Karpas-422 (cell line): ENCODE measurements around the gene USP10. TPM values are rescaled to one million over a fixed set of nuclear protein-coding genes. Genes with fewer than 3 reads are reported as not detected.
A peak's percentile ranks its signal among the peaks of the same experiment; 100 is the strongest.

Source experiments
- DNase-seq: peaks from one replicate; pipeline ENCODE4 v3.0.0-alpha.2; 2015
- H2AFZ ChIP-seq: fragments of 200-600 bp; sonication (generic); 2 replicates; pipeline ENCODE4 v1.6.1; 2014; ENCODE audit warnings: antibody characterized with exemption, low read length, mixed read lengths
- H3K27ac ChIP-seq: fragments of 200-600 bp; sonication (generic); 2 replicates; pipeline ENCODE4 v1.5.1; 2014; ENCODE audit warnings: mild to moderate bottlenecking, low read length, moderate library complexity
- H3K27me3 ChIP-seq: fragments of 200-600 bp; sonication (generic); 2 replicates; pipeline ENCODE4 v1.6.1; 2014; ENCODE audit warnings: low read length, mixed read lengths
- H3K36me3 ChIP-seq: fragments of 200-600 bp; sonication (generic); 2 replicates; pipeline ENCODE4 v1.6.1; 2014; ENCODE audit warnings: low read length, mixed read lengths; ENCODE audit not compliant: insufficient read depth
- H3K4me1 ChIP-seq: fragments of 200-600 bp; sonication (generic); 2 replicates; pipeline ENCODE4 v1.6.1; 2014; ENCODE audit warnings: mild to moderate bottlenecking, low read length, mixed read lengths
- H3K4me2 ChIP-seq: fragments of 200-600 bp; sonication (generic); 2 replicates; pipeline ENCODE4 v1.6.1; 2014; ENCODE audit warnings: low read length, low read depth, mild to moderate bottlenecking; ENCODE audit not compliant: poor library complexity, severe bottlenecking
- H3K4me3 ChIP-seq: fragments of 200-600 bp; sonication (generic); 2 replicates; pipeline ENCODE4 v1.5.1; 2014; ENCODE audit warnings: mild to moderate bottlenecking, antibody characterized with exemption, low read length, mixed read lengths
- H3K79me2 ChIP-seq: fragments of 200-600 bp; sonication (generic); 2 replicates; pipeline ENCODE4 v1.6.1; 2014; ENCODE audit warnings: mild to moderate bottlenecking, low read length, mixed read lengths
- H3K9ac ChIP-seq: fragments of 200-600 bp; sonication (generic); 2 replicates; pipeline ENCODE4 v1.6.0; 2014; ENCODE audit warnings: low read length
- H3K9me2 ChIP-seq: fragments of 200-600 bp; sonication (generic), shearing (Covaris generic); replicated peaks from 2 replicates; pipeline ENCODE4 v1.6.0; 2014; ENCODE audit warnings: mild to moderate bottlenecking, low read length, moderate library complexity; ENCODE audit not compliant: insufficient read depth
- H3K9me3 ChIP-seq: fragments of 300-700, 200-600 bp; sonication (generic); 2 replicates; pipeline ENCODE4 v1.6.1; 2014; ENCODE audit warnings: low read length, mixed read lengths
- H4K20me1 ChIP-seq: fragments of 200-600 bp; sonication (generic); 2 replicates; pipeline ENCODE4 v1.6.1; 2014; ENCODE audit warnings: mild to moderate bottlenecking, antibody characterized with exemption, low read length, low read depth; ENCODE audit not compliant: insufficient read depth
- total RNA-seq: library from RNA; depleted of rRNA; stranded (reverse); fragments of >200 nt; shearing (Covaris generic); gene quantifications from 2 replicates; pipeline ENCODE4 v1.2.3, GENCODE V29; 2014; ENCODE audit warnings: low replicate concordance

USP10 gene
- total RNA-seq, 1 experiment from 2014 or later, result 79.9 TPM

DNA sequence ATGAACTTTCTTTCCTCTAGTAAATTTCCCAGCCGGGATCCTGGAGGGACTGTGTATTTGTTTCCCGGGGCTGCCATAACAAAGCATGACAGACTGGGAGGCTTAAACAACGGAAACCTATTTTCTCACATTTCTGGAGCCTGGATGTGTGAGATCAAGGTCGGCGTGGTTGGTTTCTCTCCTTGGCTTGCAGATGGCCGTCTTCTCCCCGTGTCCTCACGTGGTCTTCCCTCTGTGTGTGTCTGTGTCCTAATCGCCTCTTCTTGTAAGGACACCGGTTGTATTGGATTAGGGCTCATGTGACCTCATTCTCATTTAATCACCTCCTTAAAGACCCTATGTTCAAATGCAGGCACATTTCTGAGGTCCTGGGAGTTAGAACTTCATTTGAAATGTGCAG, 22.0 kb upstream of the USP10 start:
- H4K20me1 ChIP-seq, result no peaks in the 10 kb centered on the region
- no peaks in the 10 kb centered on the region for H3K9me2 ChIP-seq
- H3K79me2 ChIP-seq, result no peaks in the 10 kb centered on the region
- no peak overlapping the region for H3K4me3 ChIP-seq
- H2AFZ ChIP-seq, result no peak overlapping the region
- no peaks in the 10 kb centered on the region for H3K36me3 ChIP-seq
- H3K4me1 ChIP-seq, result peaks cover 10% of the 10 kb centered on the region
- no peak overlapping the region for H3K9ac ChIP-seq
- H3K27me3 ChIP-seq, result no peaks in the 10 kb centered on the region
- H3K27ac ChIP-seq, result no peak overlapping the region
- no peak overlapping the region for H3K4me2 ChIP-seq
- H3K9me3 ChIP-seq, result no peaks in the 10 kb centered on the region
- DNase-seq, result no peak

DNA sequence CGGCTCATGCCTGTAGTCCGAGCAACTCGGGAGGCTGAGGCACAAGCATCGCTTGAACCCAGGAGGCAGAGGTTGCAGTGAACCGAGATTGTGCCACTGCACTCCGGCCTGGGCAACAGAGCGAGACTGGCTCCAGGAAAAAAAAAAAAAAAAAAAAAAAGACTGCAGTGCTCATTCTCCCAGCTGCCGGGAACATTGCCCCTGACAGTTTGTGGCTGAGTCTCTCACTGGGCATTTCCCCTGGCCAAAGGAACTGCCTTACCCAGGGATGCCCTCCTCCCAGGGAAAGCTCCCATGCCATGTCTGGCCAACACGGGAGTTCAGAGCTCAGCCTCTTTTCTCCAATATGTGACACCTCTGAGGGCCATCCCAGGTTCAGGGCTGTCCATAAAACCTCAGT, 21.3 kb upstream of the USP10 start:
- no peak overlapping the region for H3K4me2 ChIP-seq

DNA sequence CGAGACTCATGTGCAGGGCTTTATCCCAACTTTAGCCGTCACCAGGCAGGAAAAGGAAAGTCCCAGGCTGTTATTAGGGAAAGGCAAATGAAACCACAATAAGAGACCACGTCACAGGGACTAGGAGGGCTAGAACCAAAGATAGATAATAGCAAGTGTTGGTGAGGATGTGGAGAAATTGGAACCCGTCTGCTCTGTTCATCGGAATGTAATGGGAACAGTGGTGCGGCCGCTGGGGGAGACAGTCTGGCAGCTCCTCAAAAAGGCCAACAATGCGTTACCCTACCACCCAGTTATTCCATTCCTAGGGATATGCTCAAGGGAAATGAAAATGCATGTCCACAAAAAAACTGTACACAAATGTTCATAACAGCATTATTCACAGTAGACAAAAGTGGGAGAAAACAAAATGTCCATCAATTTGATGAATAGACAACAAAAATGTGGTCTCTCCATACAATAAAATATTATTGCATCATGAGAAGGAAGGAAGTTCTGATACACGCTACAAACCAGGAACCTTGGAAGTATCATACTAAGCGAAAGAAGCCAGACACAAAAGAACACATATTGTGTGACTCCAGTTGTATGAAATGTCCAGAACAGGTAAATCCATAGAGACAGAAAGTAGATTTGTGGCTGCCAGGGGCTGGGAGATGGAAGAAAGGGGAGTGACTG, 19.5 kb upstream of the USP10 start:
- H3K4me3 ChIP-seq, result no peak overlapping the region
- H3K4me2 ChIP-seq, result no peak overlapping the region
- H2AFZ ChIP-seq, result no peak overlapping the region

More for the DNA sequence above, 21.3 kb upstream of the USP10 start:
- H3K27me3 ChIP-seq, result no peaks in the 10 kb centered on the region
- no peak overlapping the region for H3K27ac ChIP-seq
- no peaks in the 10 kb centered on the region for H4K20me1 ChIP-seq
- H2AFZ ChIP-seq, result no peak overlapping the region
- peaks cover 7% of the 10 kb centered on the region for H3K4me1 ChIP-seq
- H3K4me3 ChIP-seq, result no peak overlapping the region
- no peaks in the 10 kb centered on the region for H3K36me3 ChIP-seq
- H3K9me2 ChIP-seq, result no peaks in the 10 kb centered on the region
- no peak for DNase-seq
- H3K9ac ChIP-seq, result no peak overlapping the region
- no peaks in the 10 kb centered on the region for H3K79me2 ChIP-seq
- H3K9me3 ChIP-seq, result no peaks in the 10 kb centered on the region

DNA sequence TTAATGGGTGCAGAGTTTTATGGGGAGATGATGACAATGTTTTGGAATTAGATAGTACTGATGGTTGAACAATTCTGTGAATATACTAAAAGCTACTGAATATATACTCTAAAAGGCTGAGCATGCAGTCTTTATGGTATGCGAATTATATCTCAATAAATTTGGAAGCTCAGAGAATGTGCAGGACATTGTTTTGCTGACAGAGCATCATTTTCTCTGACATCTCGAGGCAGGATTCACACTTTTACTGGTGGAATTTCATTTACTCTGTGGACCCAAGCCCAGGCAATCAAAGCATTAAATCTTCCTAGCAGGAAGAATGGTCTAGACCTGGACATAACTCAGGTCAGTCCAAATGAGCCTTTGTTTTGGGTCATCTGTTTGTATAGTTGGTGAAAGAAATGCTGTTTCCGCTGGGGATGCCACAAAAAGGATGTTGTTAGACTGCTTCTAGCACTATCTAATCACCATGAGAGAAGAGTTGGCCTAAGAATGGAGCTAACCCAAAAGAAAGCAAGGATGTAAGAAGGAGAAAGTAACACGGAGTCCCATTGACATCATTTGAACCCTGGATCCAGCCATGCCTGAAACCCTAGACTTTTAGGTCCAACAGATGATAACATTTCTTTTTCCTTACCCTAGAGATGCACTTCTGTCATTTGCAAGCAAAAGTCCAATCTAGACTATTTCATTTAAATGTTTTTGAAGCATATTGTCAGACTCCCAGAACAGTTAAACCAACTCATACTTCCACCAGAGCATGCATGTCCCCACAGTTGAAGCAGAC, 18.8 kb upstream of the USP10 start:
- H2AFZ ChIP-seq, result no peak overlapping the region
- no peak overlapping the region for H3K4me2 ChIP-seq
- peaks cover 8% of the 10 kb centered on the region for H3K4me1 ChIP-seq
- H4K20me1 ChIP-seq, result no peaks in the 10 kb centered on the region
- H3K79me2 ChIP-seq, result no peaks in the 10 kb centered on the region
- no peak for DNase-seq
- H3K9me2 ChIP-seq, result no peaks in the 10 kb centered on the region
- no peak overlapping the region for H3K4me3 ChIP-seq
- no peaks in the 10 kb centered on the region for H3K36me3 ChIP-seq
- H3K27me3 ChIP-seq, result no peaks in the 10 kb centered on the region
- no peak overlapping the region for H3K27ac ChIP-seq
- H3K9ac ChIP-seq, result no peak overlapping the region
- H3K9me3 ChIP-seq, result no peaks in the 10 kb centered on the region

More for the DNA sequence above, 19.5 kb upstream of the USP10 start:
- no peaks in the 10 kb centered on the region for H3K9me3 ChIP-seq
- no peaks in the 10 kb centered on the region for H3K79me2 ChIP-seq
- H3K4me1 ChIP-seq, result peaks cover 8% of the 10 kb centered on the region
- H3K9ac ChIP-seq, result no peak overlapping the region
- H3K9me2 ChIP-seq, result no peaks in the 10 kb centered on the region
- no peak overlapping the region for H3K27ac ChIP-seq
- no peak for DNase-seq
- no peaks in the 10 kb centered on the region for H3K27me3 ChIP-seq
- H3K36me3 ChIP-seq, result no peaks in the 10 kb centered on the region
- H4K20me1 ChIP-seq, result no peaks in the 10 kb centered on the region

DNA sequence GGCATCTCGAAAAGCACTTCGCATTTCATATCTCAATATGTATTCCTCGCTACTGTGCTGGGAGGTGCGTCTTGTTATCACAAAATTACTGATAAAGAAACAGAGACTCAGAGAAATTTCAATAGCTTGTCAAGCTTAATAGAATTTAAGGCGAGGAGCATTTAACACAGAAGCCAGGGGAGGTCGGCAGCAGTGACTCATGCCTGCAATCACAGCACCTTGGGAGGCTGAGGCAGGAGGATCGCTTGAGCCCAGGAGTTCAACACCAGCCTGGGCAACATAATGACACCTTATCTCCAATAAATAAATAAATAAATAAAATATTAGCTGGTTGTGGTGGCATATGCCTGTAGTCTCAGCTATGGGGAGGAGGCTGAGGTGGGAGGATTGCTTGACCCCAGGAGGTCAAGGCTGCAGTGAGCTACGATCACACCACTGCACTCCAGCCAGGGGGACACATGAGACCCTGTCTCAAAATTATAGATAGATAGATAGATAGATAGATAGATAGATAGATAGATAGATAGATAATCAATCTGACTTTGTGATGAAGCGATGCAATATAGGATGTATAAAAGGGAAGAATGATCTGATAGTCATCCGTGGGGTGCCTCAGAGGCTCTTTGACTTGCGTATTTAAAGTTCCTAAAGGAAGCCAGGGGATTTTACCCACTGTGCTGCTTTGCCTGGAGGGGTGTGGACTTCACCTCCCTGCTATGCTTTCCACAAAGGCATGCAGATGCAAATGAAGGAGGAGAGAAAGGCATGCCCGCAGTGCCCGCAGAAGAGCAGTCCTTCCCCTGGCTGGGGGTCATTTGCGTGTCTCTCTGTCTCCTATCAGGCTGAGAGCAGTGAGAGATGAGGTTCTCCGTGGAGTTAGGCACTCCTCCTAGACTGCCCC, 15.9 kb upstream of the USP10 start:
- H3K9me2 ChIP-seq, result no peaks in the 10 kb centered on the region
- no peak overlapping the region for H3K9ac ChIP-seq
- H3K4me1 ChIP-seq, result peaks cover 8% of the 10 kb centered on the region
- H3K9me3 ChIP-seq, result no peaks in the 10 kb centered on the region
- H3K4me3 ChIP-seq, result no peak overlapping the region
- H3K4me2 ChIP-seq, result no peak overlapping the region
- no peaks in the 10 kb centered on the region for H3K36me3 ChIP-seq
- no peak overlapping the region for H2AFZ ChIP-seq
- H3K27ac ChIP-seq, result no peak overlapping the region
- H3K79me2 ChIP-seq, result no peaks in the 10 kb centered on the region
- no peak for DNase-seq
- no peaks in the 10 kb centered on the region for H3K27me3 ChIP-seq
- H4K20me1 ChIP-seq, result no peaks in the 10 kb centered on the region

DNA sequence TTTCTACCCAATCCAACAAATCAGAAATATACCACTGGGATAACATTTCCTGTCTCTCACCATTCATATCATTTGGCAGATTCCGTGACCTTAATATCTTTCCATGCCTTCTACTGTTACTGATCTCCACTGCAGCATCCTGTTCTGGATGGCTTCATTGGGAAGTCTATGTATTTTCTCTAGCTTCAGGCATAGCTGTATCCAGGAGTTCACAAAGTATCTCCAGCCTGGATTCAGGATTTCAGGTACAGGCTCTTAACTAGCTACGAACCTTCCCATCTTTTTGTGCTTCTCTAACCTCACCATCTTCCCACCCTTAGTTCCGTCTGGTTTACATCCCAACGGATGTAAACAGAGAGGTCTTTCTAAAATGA, 15.2 kb upstream of the USP10 start:
- H3K36me3 ChIP-seq, result no peaks in the 10 kb centered on the region
- H4K20me1 ChIP-seq, result no peaks in the 10 kb centered on the region
- no peak overlapping the region for H3K4me2 ChIP-seq
- no peaks in the 10 kb centered on the region for H3K9me3 ChIP-seq
- peaks cover 8% of the 10 kb centered on the region for H3K4me1 ChIP-seq
- H3K79me2 ChIP-seq, result no peaks in the 10 kb centered on the region
- no peak overlapping the region for H3K9ac ChIP-seq
- no peak for DNase-seq
- no peaks in the 10 kb centered on the region for H3K27me3 ChIP-seq
- no peaks in the 10 kb centered on the region for H3K9me2 ChIP-seq
- H2AFZ ChIP-seq, result no peak overlapping the region
- H3K4me3 ChIP-seq, result no peak overlapping the region
- H3K27ac ChIP-seq, result no peak overlapping the region

DNA sequence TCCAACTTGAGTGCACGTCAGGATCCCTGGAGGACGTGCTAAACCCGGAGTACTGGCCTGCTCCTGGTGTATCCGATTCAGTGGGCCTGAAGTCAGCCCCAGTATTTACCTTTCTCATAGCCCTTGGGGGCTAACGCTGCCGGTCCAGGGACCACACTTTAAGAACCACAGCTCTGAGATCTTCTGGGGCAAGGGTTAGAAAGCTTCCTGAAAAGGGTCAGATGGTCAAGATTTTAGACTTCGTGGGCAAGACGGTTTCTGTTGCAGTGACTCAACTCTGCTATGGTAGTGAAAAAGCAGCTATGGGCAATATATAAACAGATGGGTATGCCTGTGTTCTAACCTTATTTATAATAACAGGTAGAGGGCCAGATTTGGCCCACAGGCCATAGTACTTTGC, 14.6 kb upstream of the USP10 start:
- no peak overlapping the region for H3K27ac ChIP-seq
- no peaks in the 10 kb centered on the region for H3K79me2 ChIP-seq
- H3K4me1 ChIP-seq, result peaks cover 8% of the 10 kb centered on the region
- no peaks in the 10 kb centered on the region for H4K20me1 ChIP-seq
- H3K4me3 ChIP-seq, result no peak overlapping the region
- no peaks in the 10 kb centered on the region for H3K27me3 ChIP-seq
- H3K9me3 ChIP-seq, result no peaks in the 10 kb centered on the region
- no peaks in the 10 kb centered on the region for H3K36me3 ChIP-seq
- H3K9me2 ChIP-seq, result no peaks in the 10 kb centered on the region
- no peak overlapping the region for H3K4me2 ChIP-seq
- no peak overlapping the region for H3K9ac ChIP-seq
- no peak for DNase-seq
- H2AFZ ChIP-seq, result no peak overlapping the region

DNA sequence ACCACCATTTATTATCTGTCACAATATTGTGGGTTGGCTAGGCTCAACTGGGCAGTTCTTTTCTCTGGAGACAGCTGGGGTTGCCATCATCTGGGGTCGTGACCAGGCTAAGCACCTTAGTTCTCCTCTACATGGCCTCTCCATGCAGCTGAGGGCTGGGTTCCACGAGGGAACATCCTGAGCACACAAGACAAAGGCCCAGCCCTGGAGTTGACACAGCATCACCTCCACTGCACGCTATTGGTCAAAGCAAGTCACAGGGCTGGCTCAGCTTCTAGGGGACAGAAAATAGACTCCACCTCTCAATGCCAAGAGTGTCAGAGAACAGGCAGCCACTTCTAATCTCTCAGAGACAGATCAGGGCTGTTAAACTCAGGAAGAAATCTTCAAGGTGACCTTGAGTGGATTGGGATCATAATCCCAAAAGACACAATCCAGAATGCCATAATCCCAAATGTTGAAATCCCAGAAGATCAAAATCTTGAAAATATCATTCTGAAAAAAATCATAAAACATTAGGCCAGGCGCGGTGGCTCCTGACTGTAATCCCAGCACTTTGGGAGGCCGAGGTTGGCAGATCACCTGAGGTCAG, 13.0 kb upstream of the USP10 start:
- Histone ChIP-seq H3K27ac (no peak overlapping the region), H2AFZ (no peak overlapping the region), H3K4me3 (no peak overlapping the region), H3K4me1 (peaks cover 8% of the 10 kb centered on the region), H3K4me2 (no peak overlapping the region), H3K79me2 (no peaks in the 10 kb centered on the region), H3K9me3 (no peaks in the 10 kb centered on the region), H3K9ac (no peak overlapping the region), H3K36me3 (no peaks in the 10 kb centered on the region), H3K9me2 (no peaks in the 10 kb centered on the region), H4K20me1 (no peaks in the 10 kb centered on the region), H3K27me3 (no peaks in the 10 kb centered on the region)
- peak; percentile 52 for DNase-seq
